Peyer's patch (tissue), 4 donors: ENCODE measurements around the gene GPR137B. TPM values are rescaled to one million over a fixed set of nuclear protein-coding genes. Genes with fewer than 3 reads are reported as not detected.

ENCODE experiments used
- DNase-seq, 3 donors: peaks; one replicate each; pipeline ENCODE4 v3.0.0-alpha.2; 2017 to 2019
- H3K27ac ChIP-seq, 4 donors: fragments of 200-600 bp; sonication (generic); one replicate each; pipeline ENCODE4 v1.5.1; 2016 to 2019
- H3K27me3 ChIP-seq, 2 donors: fragments of 200-600 bp; sonication (generic); one replicate each; pipeline ENCODE4 v1.5.1; 2019
- H3K36me3 ChIP-seq, 3 donors: fragments of 200-600 bp; sonication (generic); one replicate each; pipeline ENCODE4 v1.5.1; 2016 to 2019
- H3K4me1 ChIP-seq, 4 donors: fragments of 200-600 bp; sonication (generic); one replicate each; pipeline ENCODE4 v1.5.1; 2016 to 2019
- H3K4me3 ChIP-seq, 4 donors: fragments of 200-600 bp; sonication (generic); 1 replicate in 3 of 4; 2 replicates in 1 of 4; pipeline ENCODE4 v1.5.1; 2016 to 2019; ENCODE audit warnings: mild to moderate bottlenecking in 1 of 4
- H3K9me3 ChIP-seq, 4 donors: fragments of 200-600 bp; sonication (generic); one replicate each; pipeline ENCODE4 v1.5.1; 2016 to 2019; ENCODE audit warnings: mild to moderate bottlenecking in 1 of 4
- CTCF ChIP-seq, 6 experiments: fragments of 450-650 bp in 4 of 6; fragments of 200-600 bp in 2 of 6; sonication (generic) in 1 of 6; IDR thresholded peaks; one replicate each; pipeline ENCODE4 v1.5.1; 2017 to 2019; ENCODE audit warnings: antibody characterized with exemption in 6 of 6, mild to moderate bottlenecking in 3 of 6, moderate library complexity in 1 of 6
- POLR2A ChIP-seq, 2 donors: fragments of 450-650 bp; IDR thresholded peaks; one replicate each; pipeline ENCODE4 v1.5.1; 2017; ENCODE audit warnings: antibody characterized with exemption in 2 of 2, mild to moderate bottlenecking in 2 of 2, moderate library complexity in 2 of 2
- total RNA-seq, 4 donors: library from RNA; depleted of rRNA; stranded (reverse); fragments of >200 nt; gene quantifications; one replicate each; pipeline ENCODE4 v1.1.0, GENCODE V29; 2016

GPR137B gene
- total RNA-seq, 4 donors from 2014 or later: 13.4 to 37.1 (median 23.0) TPM

GRCh38 chr1:236129306-236129705, 13.0 kb upstream of the GPR137B start:
- H3K36me3 ChIP-seq: no peaks in the 10 kb centered on the region
- H3K4me3 ChIP-seq: no peak overlapping the region
- H3K27ac ChIP-seq: no peak overlapping the region
- no peaks in the 10 kb centered on the region for H3K4me1 ChIP-seq
- no peak for DNase-seq
- H3K9me3 ChIP-seq: no peaks in the 10 kb centered on the region
- TF ChIP-seq POLR2A (IDR thresholded peaks at IDR 0.05): no peak
- TF ChIP-seq CTCF (IDR thresholded peaks at IDR 0.05): no peak
- H3K27me3 ChIP-seq: no peaks in the 10 kb centered on the region

GRCh38 chr1:236130372-236130771, 12.0 kb upstream of the GPR137B start:
- H3K36me3 ChIP-seq: no peaks in the 10 kb centered on the region
- DNase-seq: no peak
- no peaks in the 10 kb centered on the region for H3K4me1 ChIP-seq
- no peaks in the 10 kb centered on the region for H3K9me3 ChIP-seq
- no peaks in the 10 kb centered on the region for H3K27me3 ChIP-seq
- no peak overlapping the region for H3K27ac ChIP-seq
- H3K4me3 ChIP-seq: no peak overlapping the region
- TF ChIP-seq POLR2A (IDR thresholded peaks at IDR 0.05) (no peak), CTCF (IDR thresholded peaks at IDR 0.05) (no peak)

- TF ChIP-seq CTCF (IDR thresholded peaks at IDR 0.05) (no peak), POLR2A (IDR thresholded peaks at IDR 0.05) (no peak)
- H3K27me3 ChIP-seq: no peaks in the 10 kb centered on the region
- no peak overlapping the region for H3K4me3 ChIP-seq
- H3K9me3 ChIP-seq: no peaks in the 10 kb centered on the region
- no peak for DNase-seq
- H3K27ac ChIP-seq: no peak overlapping the region
- no peaks in the 10 kb centered on the region for H3K4me1 ChIP-seq
- no peaks in the 10 kb centered on the region for H3K36me3 ChIP-seq
These were observed 10.4 kb upstream of the GPR137B start for GRCh38 chr1:236131916-236132315.

DNA sequence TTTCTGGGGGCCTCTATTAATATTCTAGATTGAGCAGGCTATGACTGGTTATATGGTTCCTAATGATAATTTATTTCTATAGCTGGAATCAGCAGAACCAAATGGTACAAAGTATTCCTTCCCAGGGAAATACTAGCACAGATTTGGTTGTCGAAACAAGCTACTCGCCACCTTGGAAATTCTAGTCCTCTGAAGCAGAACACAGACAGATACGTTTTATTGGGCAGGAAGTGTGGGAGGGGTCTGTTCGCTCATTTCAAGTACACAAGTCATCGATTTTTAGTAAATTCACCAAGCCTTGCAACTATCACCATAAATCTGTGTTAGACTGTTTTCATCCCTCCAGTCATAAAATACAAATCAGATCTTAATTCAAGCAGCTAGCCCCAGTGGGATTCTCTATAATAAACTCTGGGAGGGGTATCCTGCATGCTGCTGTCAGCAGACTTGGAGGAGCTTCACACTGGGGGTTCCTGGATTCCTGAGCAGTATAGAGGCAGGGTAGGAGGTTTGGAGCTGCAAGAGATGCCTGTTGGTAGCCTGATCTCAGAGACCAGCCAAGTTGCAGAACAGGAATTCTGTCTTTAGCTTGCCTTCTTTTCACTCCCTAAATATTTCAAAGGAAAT, 9.8 kb upstream of the GPR137B start:
- no peaks in the 10 kb centered on the region for H3K9me3 ChIP-seq
- H3K27ac ChIP-seq: no peak overlapping the region
- DNase-seq: no peak
- no peak overlapping the region for H3K4me3 ChIP-seq
- no peaks in the 10 kb centered on the region for H3K4me1 ChIP-seq
- no peaks in the 10 kb centered on the region for H3K36me3 ChIP-seq
- TF ChIP-seq POLR2A (IDR thresholded peaks at IDR 0.05) (no peak), CTCF (IDR thresholded peaks at IDR 0.05) (no peak)
- H3K27me3 ChIP-seq: no peaks in the 10 kb centered on the region

DNA sequence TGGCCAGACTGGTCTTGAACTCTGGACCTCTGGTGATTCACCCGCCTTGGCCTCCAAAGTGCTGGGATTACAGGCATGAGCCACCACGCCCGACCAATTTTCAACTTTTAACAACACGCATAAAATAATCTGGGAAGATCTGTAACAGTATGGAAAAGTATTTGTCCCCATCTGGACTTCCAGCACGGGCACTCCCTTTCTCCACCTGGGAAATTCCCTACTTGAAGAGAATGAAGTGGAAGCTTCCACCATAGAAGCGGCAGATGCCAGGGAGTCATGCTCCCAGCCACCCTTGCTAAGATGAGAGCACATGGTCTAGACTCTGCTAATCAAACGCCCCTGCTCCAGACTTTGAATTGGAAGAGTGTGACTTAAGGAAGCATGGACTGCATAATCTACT, 9.0 kb upstream of the GPR137B start:
- no peak for DNase-seq
- no peaks in the 10 kb centered on the region for H3K4me1 ChIP-seq
- H3K27me3 ChIP-seq: no peaks in the 10 kb centered on the region
- H3K36me3 ChIP-seq: no peaks in the 10 kb centered on the region
- H3K27ac ChIP-seq: no peak overlapping the region
- H3K9me3 ChIP-seq: no peaks in the 10 kb centered on the region
- TF ChIP-seq POLR2A (IDR thresholded peaks at IDR 0.05) (no peak), CTCF (IDR thresholded peaks at IDR 0.05) (no peak)
- H3K4me3 ChIP-seq: no peak overlapping the region

- DNase-seq: no peak
- no peak for TF ChIP-seq CTCF (IDR thresholded peaks at IDR 0.05)
- no peak for TF ChIP-seq POLR2A (IDR thresholded peaks at IDR 0.05)
- Histone ChIP-seq H3K27ac (no peak overlapping the region), H3K4me1 (no peaks in the 10 kb centered on the region), H3K27me3 (no peaks in the 10 kb centered on the region), H3K36me3 (no peaks in the 10 kb centered on the region), H3K4me3 (no peak overlapping the region), H3K9me3 (no peaks in the 10 kb centered on the region)
These were observed 8.5 kb upstream of the GPR137B start for GRCh38 chr1:236133802-236134201.
